ES-I3 (cell line): ENCODE data around the gene GRIN2B.
A peak's percentile ranks its signal among the peaks of the same experiment; 100 is the strongest.

ENCODE experiments used
- H3K36me3 ChIP-seq: 2 replicates; pipeline ENCODE4 v1.6.1; 2013; ENCODE audit warnings: mild to moderate bottlenecking, low read length, control low read depth, moderate library complexity; ENCODE audit not compliant: insufficient read depth
- H3K4me1 ChIP-seq: 2 replicates; pipeline ENCODE4 v1.6.1; 2013; ENCODE audit warnings: mild to moderate bottlenecking, control low read depth, low read length; ENCODE audit not compliant: insufficient read depth
- H3K9ac ChIP-seq: 2 replicates; pipeline ENCODE4 v1.6.1; 2013; ENCODE audit warnings: low read depth, mild to moderate bottlenecking, low read length, moderate library complexity
- H3K9me3 ChIP-seq: 2 replicates; pipeline ENCODE4 v1.6.1; 2013; ENCODE audit warnings: mild to moderate bottlenecking, low read length, moderate library complexity; ENCODE audit not compliant: control insufficient read depth, insufficient read depth

The GRIN2B gene

GRCh38 chr12:13981296-13981962 is at the start of gene GRIN2B:
Gene GRIN2B (minus strand): TSS chr12:13981602. CDS start chr12:13866208, 115,394 bp downstream.
- Histone ChIP-seq H3K9me3 (no peaks in the 10 kb centered on the region), H3K36me3 (no peaks in the 10 kb centered on the region), H3K4me1 (0 out of 2 replicates have a peak, but pooled peaks cover 2% of the 10 kb centered on the region), H3K9ac (peak within 1 kb of the TSS; percentile 82)

- Histone ChIP-seq H3K9ac (no peak overlapping the region), H3K4me1 (no peaks in the 10 kb centered on the region), H3K9me3 (no peaks in the 10 kb centered on the region), H3K36me3 (no peaks in the 10 kb centered on the region)
These were observed 45.1 kb upstream of the GRIN2B start for GRCh38 chr12:14026537-14026936.

- H3K4me1 ChIP-seq = no peaks in the 10 kb centered on the region
- H3K9ac ChIP-seq = no peak overlapping the region
- no peaks in the 10 kb centered on the region for H3K36me3 ChIP-seq
- H3K9me3 ChIP-seq = no peaks in the 10 kb centered on the region
These were observed 43.2 kb upstream of the GRIN2B start for GRCh38 chr12:14024591-14024990.

DNA sequence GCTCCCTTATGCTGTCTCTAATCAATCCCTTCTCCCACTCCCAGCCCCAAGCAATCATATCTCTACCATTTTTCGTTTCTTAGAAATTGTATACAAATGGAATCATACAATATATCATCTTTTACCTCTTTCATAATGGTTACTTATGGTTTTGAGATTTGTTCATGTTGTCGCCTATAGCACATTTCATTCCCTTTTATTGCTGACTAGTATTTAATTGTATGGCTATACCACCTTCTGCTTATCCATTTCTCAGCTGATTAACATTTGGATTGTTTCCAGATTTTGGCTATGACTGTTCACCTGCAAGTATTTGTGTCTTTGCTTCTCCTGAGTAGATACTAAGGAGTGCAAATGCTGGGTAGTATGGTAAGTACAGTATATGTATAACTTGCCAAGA is 36.7 kb upstream of the GRIN2B start:
- H3K36me3 ChIP-seq = no peaks in the 10 kb centered on the region
- H3K4me1 ChIP-seq = no peaks in the 10 kb centered on the region
- no peaks in the 10 kb centered on the region for H3K9me3 ChIP-seq
- no peak overlapping the region for H3K9ac ChIP-seq

GRCh38 chr12:14010989-14011388 is 29.6 kb upstream of the GRIN2B start:
- Histone ChIP-seq H3K9me3 (no peaks in the 10 kb centered on the region), H3K36me3 (no peaks in the 10 kb centered on the region), H3K4me1 (no peaks in the 10 kb centered on the region), H3K9ac (no peak overlapping the region)

GRCh38 chr12:14007639-14008038 is 26.2 kb upstream of the GRIN2B start:
- no peaks in the 10 kb centered on the region for H3K4me1 ChIP-seq
- no peak overlapping the region for H3K9ac ChIP-seq
- no peaks in the 10 kb centered on the region for H3K36me3 ChIP-seq
- no peaks in the 10 kb centered on the region for H3K9me3 ChIP-seq

DNA sequence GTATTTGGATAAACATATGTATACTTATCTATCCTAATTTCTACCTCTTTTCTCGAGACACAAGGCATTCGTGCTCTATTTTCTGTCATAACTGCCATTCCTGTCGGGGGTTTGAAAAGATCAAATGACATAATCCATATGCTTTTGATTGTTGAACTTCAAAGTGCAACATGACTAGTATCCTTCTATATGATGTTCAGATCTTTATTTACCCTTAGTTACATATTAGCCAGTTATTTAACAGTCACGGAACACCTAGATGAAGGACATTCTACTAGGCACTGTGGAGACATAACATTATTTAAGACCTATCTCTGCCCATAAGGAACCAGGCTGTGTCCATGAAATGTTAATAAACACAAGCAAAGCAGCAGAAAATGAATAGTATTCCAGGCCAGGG is 11.2 kb upstream of the GRIN2B start:
- Histone ChIP-seq H3K36me3 (no peaks in the 10 kb centered on the region), H3K9me3 (no peaks in the 10 kb centered on the region), H3K4me1 (no peaks in the 10 kb centered on the region), H3K9ac (no peak overlapping the region)

DNA sequence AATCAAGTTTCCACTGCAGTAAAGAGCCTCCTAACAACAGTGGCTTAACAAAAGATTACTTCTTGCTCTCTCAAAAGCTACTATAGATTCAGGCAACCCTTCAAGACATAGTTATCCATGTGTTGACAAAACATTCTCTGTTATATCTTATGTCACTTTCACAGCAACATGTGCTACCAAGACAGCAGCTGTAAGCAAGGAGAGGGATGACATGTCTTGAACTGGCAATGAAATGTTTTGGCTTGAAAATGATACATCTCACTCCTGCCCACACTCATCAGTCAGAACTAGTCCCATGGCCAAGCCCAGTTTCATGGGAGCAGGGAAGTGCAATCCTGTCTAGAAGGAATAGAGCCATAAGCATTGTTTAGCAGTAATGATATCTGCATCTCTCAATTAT is 10.7 kb upstream of the GRIN2B start:
- no peak overlapping the region for H3K9ac ChIP-seq
- no peaks in the 10 kb centered on the region for H3K4me1 ChIP-seq
- H3K36me3 ChIP-seq = no peaks in the 10 kb centered on the region
- H3K9me3 ChIP-seq = no peaks in the 10 kb centered on the region

- Histone ChIP-seq H3K36me3 (no peaks in the 10 kb centered on the region), H3K4me1 (no peaks in the 10 kb centered on the region), H3K9me3 (no peaks in the 10 kb centered on the region), H3K9ac (no peak overlapping the region)
These were observed 4.6 kb upstream of the GRIN2B start for GRCh38 chr12:13986031-13986430.

- Histone ChIP-seq H3K36me3 (no peaks in the 10 kb centered on the region), H3K9ac (peak overlapping the region; percentile 82; the same call in 1 of the 2 replicates), H3K4me1 (no peaks in the 10 kb centered on the region), H3K9me3 (no peaks in the 10 kb centered on the region)
These were observed 588 bp upstream of the GRIN2B start for GRCh38 chr12:13981990-13982389.

DNA sequence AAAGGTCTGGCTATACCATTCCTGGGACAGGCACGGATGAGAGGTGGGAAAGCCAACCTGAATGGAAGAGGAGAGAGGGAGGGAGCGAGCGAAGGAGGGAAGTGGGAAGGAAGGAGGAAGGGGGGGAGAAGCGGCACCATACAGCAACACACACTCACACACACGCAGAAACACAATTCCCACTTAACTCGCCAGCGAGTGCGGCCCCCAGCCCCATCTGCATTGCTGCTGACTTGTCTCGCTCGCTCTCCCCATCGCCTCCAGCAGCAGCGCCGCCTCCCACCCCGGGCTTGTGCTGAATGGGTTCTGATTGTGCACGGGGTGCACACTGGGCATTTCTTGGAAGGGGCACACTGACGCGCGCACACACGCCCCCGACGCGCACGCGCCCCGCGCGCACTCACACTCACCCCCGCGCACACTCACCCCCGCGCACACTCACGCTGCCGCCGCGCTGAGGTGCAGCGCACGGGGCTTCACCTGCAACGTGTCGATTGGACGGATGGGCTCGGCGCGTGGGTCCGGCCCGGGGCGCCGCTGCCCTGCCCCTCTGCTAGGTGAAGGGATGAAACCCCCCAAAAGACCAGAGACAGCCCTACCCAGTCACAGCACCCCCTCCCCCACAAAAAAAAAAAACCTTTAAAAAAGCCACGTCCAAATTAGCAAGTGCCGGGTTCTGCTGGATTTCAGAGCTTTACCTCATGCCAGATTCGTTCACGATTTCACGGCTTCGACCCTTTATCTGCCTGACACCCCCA is 685 bp downstream of the GRIN2B start:
- H3K36me3 ChIP-seq = no peaks in the 10 kb centered on the region
- peak overlapping the region; percentile 82 for H3K9ac ChIP-seq
- no peaks in the 10 kb centered on the region for H3K9me3 ChIP-seq
- 0 out of 2 replicates have a peak, but pooled peaks cover 2% of the 10 kb centered on the region for H3K4me1 ChIP-seq

DNA sequence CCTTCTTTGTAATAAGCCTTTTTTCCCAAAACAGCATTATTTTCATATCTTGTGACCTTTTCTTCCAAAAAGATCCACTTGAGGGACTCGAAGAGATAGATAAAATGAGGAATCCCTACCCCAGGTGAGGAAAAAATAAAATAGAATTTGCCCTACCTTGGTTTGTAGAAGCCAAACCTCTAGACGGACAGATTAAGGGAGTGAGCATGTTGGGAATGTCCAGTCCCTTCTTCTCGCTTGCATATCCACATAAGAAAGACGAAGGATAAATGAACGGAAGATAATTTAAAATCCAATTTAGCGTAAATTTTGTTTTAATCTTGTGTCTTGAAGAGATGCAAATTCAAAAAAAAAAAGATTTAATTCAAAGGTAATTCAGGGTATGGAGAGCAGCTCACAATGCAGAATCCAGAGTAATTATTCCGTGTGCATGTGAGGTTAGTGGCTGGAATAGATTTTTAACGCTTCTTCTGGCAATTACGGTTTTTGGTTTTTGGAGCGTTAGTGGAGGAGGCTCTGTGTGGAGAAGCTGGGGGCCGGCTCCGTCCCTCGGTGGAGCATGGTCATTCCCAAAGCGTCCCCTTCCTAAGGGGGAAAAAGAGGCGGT is 1.5 kb downstream of the GRIN2B start:
- peak overlapping the region; percentile 82 for H3K9ac ChIP-seq
- H3K4me1 ChIP-seq = 0 out of 2 replicates have a peak, but pooled peaks cover 2% of the 10 kb centered on the region
- H3K9me3 ChIP-seq = no peaks in the 10 kb centered on the region
- no peaks in the 10 kb centered on the region for H3K36me3 ChIP-seq

- H3K4me1 ChIP-seq = 0 out of 2 replicates have a peak, but pooled peaks cover 2% of the 10 kb centered on the region
- no peaks in the 10 kb centered on the region for H3K9me3 ChIP-seq
- H3K36me3 ChIP-seq = no peaks in the 10 kb centered on the region
- no peak overlapping the region for H3K9ac ChIP-seq
These were observed 2.5 kb downstream of the GRIN2B start for GRCh38 chr12:13978876-13979275.

DNA sequence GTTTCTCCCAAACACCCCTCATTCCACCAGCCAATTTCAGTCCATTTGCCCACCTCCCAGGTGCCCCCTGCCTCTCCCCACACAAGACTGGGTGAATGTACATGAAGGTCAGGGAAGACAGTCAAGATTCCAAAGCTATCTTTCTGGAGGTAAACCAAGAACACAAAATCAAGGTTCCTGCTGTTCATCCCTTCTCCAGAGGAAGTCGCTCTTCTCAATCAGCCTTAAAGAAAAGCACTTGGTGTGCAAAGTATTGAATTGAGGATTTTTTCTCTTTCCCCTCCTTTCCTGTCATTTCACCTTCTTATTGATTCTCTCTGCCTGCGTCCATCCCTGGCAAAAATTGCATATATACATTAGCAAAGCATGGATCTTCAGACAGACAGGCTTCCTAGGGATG is 4.5 kb downstream of the GRIN2B start:
- Histone ChIP-seq H3K4me1 (0 out of 2 replicates have a peak, but pooled peaks cover 2% of the 10 kb centered on the region), H3K9ac (no peak overlapping the region), H3K9me3 (no peaks in the 10 kb centered on the region), H3K36me3 (no peaks in the 10 kb centered on the region)
